ENCODE measurements around the gene TRIM22. TPM values are rescaled to one million over a fixed set of nuclear protein-coding genes. Genes with fewer than 3 reads are reported as not detected.
"Not testable (repeated sequence)": the region's sequence is repeated elsewhere in the genome, so short reads cannot be mapped to it uniquely, and the experiment has no call there.

TRIM22 gene
- polyA plus RNA-seq, 3 donors from 2014 or later: 148 to 196 (median 166) TPM

DNA sequence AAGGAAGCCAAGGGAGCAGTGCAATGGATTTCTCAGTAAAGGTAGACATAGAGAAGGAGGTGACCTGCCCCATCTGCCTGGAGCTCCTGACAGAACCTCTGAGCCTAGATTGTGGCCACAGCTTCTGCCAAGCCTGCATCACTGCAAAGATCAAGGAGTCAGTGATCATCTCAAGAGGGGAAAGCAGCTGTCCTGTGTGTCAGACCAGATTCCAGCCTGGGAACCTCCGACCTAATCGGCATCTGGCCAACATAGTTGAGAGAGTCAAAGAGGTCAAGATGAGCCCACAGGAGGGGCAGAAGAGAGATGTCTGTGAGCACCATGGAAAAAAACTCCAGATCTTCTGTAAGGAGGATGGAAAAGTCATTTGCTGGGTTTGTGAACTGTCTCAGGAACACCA lies 6.6 kb downstream of the TRIM22 start:
- Mint-ChIP-seq H3K36me3 (peaks cover 12 to 57% (median 34%) of the 10 kb centered on the region in 3 donors), H3K4me1 (peaks cover 65 to 88% of the 10 kb centered on the region in 2 donors), H3K9me3 (no peaks in the 10 kb centered on the region), H3K4me3 (no peak overlapping the region), H3K27me3 (ENCODE audit: low read depth in 3 of 3) (peaks cover 0 to 3% (median 1%) of the 10 kb centered on the region in 3 donors), H3K27ac (peak overlapping the region; percentile 20 to 85 (median 80))
- DNase-seq: no peak

GRCh38 chr11:5698281-5698680 lies 8.7 kb downstream of the TRIM22 start:
- no peak for DNase-seq
- no peak overlapping the region for H3K4me3 Mint-ChIP-seq
- H3K27ac Mint-ChIP-seq: peak overlapping the region; percentile 5 to 71 (median 61)
- no peaks in the 10 kb centered on the region for H3K9me3 Mint-ChIP-seq
- peaks cover 61 to 82% of the 10 kb centered on the region in 2 donors for H3K4me1 Mint-ChIP-seq
- H3K36me3 Mint-ChIP-seq: peaks cover 16 to 61% (median 47%) of the 10 kb centered on the region in 3 donors
- peaks cover 0 to 3% (median 0%) of the 10 kb centered on the region in 3 donors for H3K27me3 Mint-ChIP-seq (ENCODE audit: low read depth in 3 of 3)

- no peak for DNase-seq
- H3K27me3 Mint-ChIP-seq (ENCODE audit: low read depth in 3 of 3): peaks cover 0 to 4% (median 0%) of the 10 kb centered on the region in 3 donors
- H3K27ac Mint-ChIP-seq: peak overlapping the region in 4 of 6 donors; percentile 49 to 77 (median 56)
- peak overlapping the region in 4 of 5 donors; percentile 3 to 36 (median 14) for H3K4me3 Mint-ChIP-seq
- H3K4me1 Mint-ChIP-seq: peaks cover 58 to 79% of the 10 kb centered on the region in 2 donors
- H3K36me3 Mint-ChIP-seq: peaks cover 20 to 68% (median 42%) of the 10 kb centered on the region in 3 donors
- H3K9me3 Mint-ChIP-seq: no peaks in the 10 kb centered on the region
These were observed 10.9 kb downstream of the TRIM22 start for GRCh38 chr11:5700421-5701054.

DNA sequence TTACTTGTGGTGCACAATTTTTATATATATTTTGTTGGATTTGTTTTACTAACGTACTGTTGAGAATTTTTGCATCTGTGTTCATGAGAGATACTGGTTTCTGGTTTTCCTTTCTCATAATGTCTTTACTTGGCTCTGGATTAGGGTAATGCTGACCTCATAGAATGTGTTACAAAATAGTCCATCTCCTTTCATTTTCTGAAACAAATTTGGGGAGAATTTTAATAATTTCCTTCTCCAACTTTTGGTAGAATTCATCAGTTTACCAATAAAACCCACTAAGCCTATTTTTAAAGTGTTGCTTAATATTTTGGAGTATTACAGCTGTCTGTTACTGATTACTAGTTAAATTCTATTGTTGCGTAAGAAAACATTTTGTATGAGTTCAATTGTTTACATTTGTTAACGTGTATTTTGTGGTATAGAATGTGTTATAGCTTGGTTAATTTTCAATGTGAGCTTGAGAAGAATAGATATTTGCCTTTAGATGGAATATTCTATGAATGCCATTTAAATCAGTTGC lies 11.5 kb downstream of the TRIM22 start:
- Mint-ChIP-seq H3K9me3 (no peaks in the 10 kb centered on the region), H3K27ac (peak overlapping the region; percentile 4 to 77 (median 41)), H3K27me3 (ENCODE audit: low read depth in 3 of 3) (peaks cover 0 to 4% (median 0%) of the 10 kb centered on the region in 3 donors), H3K4me3 (peak overlapping the region in 3 of 5 donors; percentile 3 to 36 (median 14)), H3K4me1 (peaks cover 56 to 79% of the 10 kb centered on the region in 2 donors), H3K36me3 (peaks cover 20 to 68% (median 45%) of the 10 kb centered on the region in 3 donors)
- DNase-seq: no peak

GRCh38 chr11:5703741-5704536 lies 14.3 kb downstream of the TRIM22 start:
- Mint-ChIP-seq H3K27me3 (ENCODE audit: low read depth in 3 of 3) (peaks cover 0 to 1% (median 0%) of the 10 kb centered on the region in 3 donors), H3K27ac (peak overlapping the region in 5 of 6 donors; percentile 6 to 63 (median 36)), H3K4me3 (no peak overlapping the region), H3K4me1 (peaks cover 41 to 61% of the 10 kb centered on the region in 2 donors), H3K36me3 (peaks cover 20 to 60% (median 54%) of the 10 kb centered on the region in 3 donors), H3K9me3 (no peaks in the 10 kb centered on the region)
- no peak for DNase-seq

DNA sequence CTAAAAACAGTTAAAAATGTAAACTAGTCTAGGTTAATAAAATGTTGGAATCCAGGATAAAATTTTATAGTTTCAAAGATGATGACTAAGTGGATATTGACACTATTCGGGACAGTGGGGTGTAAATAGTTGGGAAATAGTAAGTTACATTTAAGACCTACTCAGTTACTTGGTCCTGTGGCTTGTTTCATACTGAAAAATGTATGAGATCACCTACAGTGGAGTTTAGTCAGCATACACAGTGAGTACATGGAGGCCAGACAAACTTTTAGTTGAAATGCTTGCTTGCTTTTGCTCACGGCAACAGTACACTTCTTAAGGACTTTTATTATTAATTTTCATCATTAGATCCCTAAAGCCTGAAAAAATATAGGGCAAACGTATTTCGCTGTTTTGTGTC lies 16.1 kb downstream of the TRIM22 start:
- peak overlapping the region in 5 of 6 donors; percentile 29 to 81 (median 57) for H3K27ac Mint-ChIP-seq
- H3K27me3 Mint-ChIP-seq (ENCODE audit: low read depth in 3 of 3): peaks cover 0 to 1% (median 0%) of the 10 kb centered on the region in 3 donors
- H3K9me3 Mint-ChIP-seq: no peaks in the 10 kb centered on the region
- DNase-seq: no peak
- no peak overlapping the region for H3K4me3 Mint-ChIP-seq
- H3K4me1 Mint-ChIP-seq: peaks cover 39 to 52% of the 10 kb centered on the region in 2 donors
- H3K36me3 Mint-ChIP-seq: peaks cover 27 to 61% (median 60%) of the 10 kb centered on the region in 3 donors

DNA sequence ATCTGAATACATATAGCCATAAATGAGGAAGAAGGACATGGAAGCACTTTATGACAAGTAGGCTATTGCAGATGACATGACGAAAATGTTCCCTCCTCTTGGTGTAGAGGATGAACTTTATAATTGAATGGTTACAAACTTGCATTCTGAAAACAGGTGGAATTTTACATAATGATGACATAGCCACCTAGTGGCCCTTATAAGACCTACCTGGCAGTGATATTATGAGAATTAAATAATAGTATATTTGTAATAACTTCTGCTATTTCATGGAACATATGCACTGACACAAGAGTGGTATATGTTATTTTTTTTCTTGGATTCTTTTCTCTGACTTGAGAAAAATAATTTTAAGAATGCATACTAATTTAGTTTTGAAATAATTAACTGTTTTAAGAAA lies 22.9 kb downstream of the TRIM22 start:
- Mint-ChIP-seq H3K27ac (no peak overlapping the region), H3K36me3 (peaks cover 21 to 26% (median 23%) of the 10 kb centered on the region in 3 donors), H3K27me3 (ENCODE audit: low read depth in 3 of 3) (no peaks in the 10 kb centered on the region), H3K4me1 (peaks cover 0 to 5% of the 10 kb centered on the region in 2 donors), H3K4me3 (no peak overlapping the region), H3K9me3 (peaks cover 0 to 8% (median 2%) of the 10 kb centered on the region in 6 donors)
- DNase-seq: no peak

DNA sequence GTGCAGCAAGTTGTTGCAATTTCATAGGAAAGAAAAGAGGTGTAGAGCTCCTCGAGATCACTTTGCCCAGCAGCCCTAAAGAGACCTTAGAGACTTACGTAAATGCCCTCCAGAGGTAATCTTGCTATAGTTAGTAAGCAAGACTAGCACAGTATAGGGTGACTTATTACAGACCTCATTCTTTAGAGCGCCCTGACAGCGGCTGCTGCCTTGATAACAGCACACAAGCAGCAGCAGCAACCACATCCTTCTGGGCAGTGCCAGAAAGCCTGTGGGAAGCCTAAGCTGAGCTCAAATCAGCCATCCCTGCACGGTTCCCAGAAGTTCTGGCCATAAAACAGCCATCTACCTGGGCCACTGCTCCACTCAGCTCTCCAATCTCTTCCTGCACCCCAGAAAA lies 24.1 kb downstream of the TRIM22 start:
- Mint-ChIP-seq H3K36me3 (peaks cover 17 to 20% (median 18%) of the 10 kb centered on the region in 3 donors), H3K4me3 (no peak overlapping the region), H3K9me3 (peaks cover 0 to 13% (median 2%) of the 10 kb centered on the region in 6 donors), H3K27ac (peak overlapping the region in 1 of 6 donors; percentile 22), H3K4me1 (peaks cover 0 to 5% of the 10 kb centered on the region in 2 donors), H3K27me3 (ENCODE audit: low read depth in 3 of 3) (no peaks in the 10 kb centered on the region)
- DNase-seq: no peak

DNA sequence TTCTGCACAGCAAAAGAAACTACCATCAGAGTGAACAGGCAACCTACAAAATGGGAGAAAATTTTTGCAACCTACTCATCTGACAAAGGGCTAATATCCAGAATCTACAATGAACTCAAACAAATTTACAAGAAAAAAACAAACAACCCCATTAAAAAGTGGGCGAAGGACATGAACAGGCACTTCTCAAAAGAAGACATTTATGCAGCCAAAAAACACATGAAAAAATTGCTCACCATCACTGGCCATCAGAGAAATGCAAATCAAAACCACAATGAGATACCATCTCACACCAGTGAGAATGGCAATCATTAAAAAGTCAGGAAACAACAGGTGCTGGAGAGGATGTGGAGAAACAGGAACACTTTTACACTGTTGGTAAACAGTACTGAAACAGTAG lies 26.9 kb downstream of the TRIM22 start:
- not testable (repeated sequence) for H3K27ac Mint-ChIP-seq; H3K27me3 Mint-ChIP-seq (ENCODE audit: low read depth in 3 of 3); H3K4me3 Mint-ChIP-seq; DNase-seq; H3K4me1 Mint-ChIP-seq
- peaks cover 0 to 13% (median 4%) of the 10 kb centered on the region in 6 donors for H3K9me3 Mint-ChIP-seq
- peaks cover 5 to 22% (median 10%) of the 10 kb centered on the region in 3 donors for H3K36me3 Mint-ChIP-seq

GRCh38 chr11:5719703-5720495 lies 30.3 kb downstream of the TRIM22 start:
- peaks cover 2 to 5% (median 3%) of the 10 kb centered on the region in 3 donors for H3K27me3 Mint-ChIP-seq (ENCODE audit: low read depth in 3 of 3)
- DNase-seq: no peak
- H3K4me3 Mint-ChIP-seq: no peak overlapping the region
- H3K27ac Mint-ChIP-seq: no peak overlapping the region
- peaks cover under 1 to 21% (median 10%) of the 10 kb centered on the region in 3 donors for H3K36me3 Mint-ChIP-seq
- peaks cover 0 to 13% (median 4%) of the 10 kb centered on the region in 6 donors for H3K9me3 Mint-ChIP-seq
- no peaks in the 10 kb centered on the region for H3K4me1 Mint-ChIP-seq

GRCh38 chr11:5722622-5723021 lies 33.0 kb downstream of the TRIM22 start:
- peaks cover 0 to 17% (median 10%) of the 10 kb centered on the region in 3 donors for H3K36me3 Mint-ChIP-seq
- DNase-seq: no peak
- H3K9me3 Mint-ChIP-seq: peaks cover 0 to 5% (median 1%) of the 10 kb centered on the region in 6 donors
- H3K4me1 Mint-ChIP-seq: no peaks in the 10 kb centered on the region
- H3K27ac Mint-ChIP-seq: no peak overlapping the region
- peaks cover 3 to 14% (median 3%) of the 10 kb centered on the region in 3 donors for H3K27me3 Mint-ChIP-seq (ENCODE audit: low read depth in 3 of 3)
- H3K4me3 Mint-ChIP-seq: no peak overlapping the region

DNA sequence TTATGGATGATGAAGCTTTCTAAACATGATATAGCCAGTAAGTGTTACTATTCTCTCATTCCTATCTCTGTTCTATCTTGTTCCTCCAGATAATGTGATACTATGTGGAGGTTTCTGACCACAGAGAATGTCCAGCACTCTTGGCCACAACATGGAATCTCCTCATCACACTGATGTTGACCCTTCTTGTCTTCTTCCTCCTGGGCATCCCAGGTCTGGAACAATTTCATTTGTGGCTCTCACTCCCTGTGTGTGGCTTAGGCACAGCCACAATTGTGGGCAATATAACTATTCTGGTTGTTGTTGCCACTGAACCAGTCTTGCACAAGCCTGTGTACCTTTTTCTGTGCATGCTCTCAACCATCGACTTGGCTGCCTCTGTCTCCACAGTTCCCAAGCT lies 36.8 kb downstream of the TRIM22 start:
- Mint-ChIP-seq H3K9me3 (no peaks in the 10 kb centered on the region), H3K4me1 (no peaks in the 10 kb centered on the region), H3K27me3 (ENCODE audit: low read depth in 3 of 3) (peaks cover 0 to 16% (median 3%) of the 10 kb centered on the region in 3 donors), H3K36me3 (peaks cover 0 to 5% (median 3%) of the 10 kb centered on the region in 3 donors), H3K27ac (no peak overlapping the region), H3K4me3 (no peak overlapping the region)
- no peak for DNase-seq

DNA sequence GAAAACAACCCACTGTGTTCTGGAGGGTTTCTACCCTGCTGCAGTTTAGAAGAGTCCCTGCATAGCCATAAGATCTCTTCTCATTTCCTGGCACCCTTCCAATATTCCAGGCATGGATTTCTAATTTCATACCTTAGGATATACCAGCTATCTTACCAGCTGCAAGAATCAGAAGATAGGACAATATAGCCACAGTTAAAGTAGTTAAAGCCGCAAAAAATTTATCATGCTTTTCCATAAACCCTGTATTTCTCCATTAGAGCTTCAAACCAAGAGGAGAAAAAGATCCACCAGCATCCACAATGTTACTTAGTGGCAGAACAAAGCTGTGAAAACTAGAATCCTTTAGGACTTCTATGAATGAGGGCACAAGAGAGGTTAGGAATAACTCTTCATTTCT lies 38.1 kb downstream of the TRIM22 start:
- H3K4me3 Mint-ChIP-seq: no peak overlapping the region
- no peak for DNase-seq
- H3K36me3 Mint-ChIP-seq: peaks cover 0 to 5% (median 3%) of the 10 kb centered on the region in 3 donors
- H3K9me3 Mint-ChIP-seq: no peaks in the 10 kb centered on the region
- no peak overlapping the region for H3K27ac Mint-ChIP-seq
- H3K4me1 Mint-ChIP-seq: no peaks in the 10 kb centered on the region
- peaks cover 0 to 16% (median 3%) of the 10 kb centered on the region in 3 donors for H3K27me3 Mint-ChIP-seq (ENCODE audit: low read depth in 3 of 3)
